HG03066 (cell line): Measurements from ENCODE around the gene GPR132.
"Not testable (repeated sequence)": the region's sequence is repeated elsewhere in the genome, so short reads cannot be mapped to it uniquely, and the experiment has no call there.

ENCODE experiments used
- ATAC-seq: cut with Tn5 transposase; IDR thresholded peaks from one replicate; pipeline ENCODE4 v1.9.1; 2021; ENCODE audit warnings: low read depth; ENCODE audit not compliant: unreplicated experiment

GPR132 gene

GRCh38 chr14:105076296-105076804 lies 11.1 kb upstream of the GPR132 start:
- ATAC-seq, result no peak

GRCh38 chr14:105075379-105076295 lies 10.4 kb upstream of the GPR132 start:
- ATAC-seq, result no peak

- ATAC-seq, result no peak
Measured at GRCh38 chr14:105074601-105075053, 9.4 kb upstream of the GPR132 start.

- no peak for ATAC-seq
Measured at GRCh38 chr14:105073720-105074600, 8.7 kb upstream of the GPR132 start.

- ATAC-seq, result no peak
Measured at GRCh38 chr14:105072892-105073719, 7.9 kb upstream of the GPR132 start.

- no peak for ATAC-seq
Measured at GRCh38 chr14:105072381-105072861, 7.2 kb upstream of the GPR132 start.

- ATAC-seq, result no peak
Measured at GRCh38 chr14:105071942-105072341, 6.7 kb upstream of the GPR132 start.

GRCh38 chr14:105071326-105071725 lies 6.1 kb upstream of the GPR132 start:
- no peak for ATAC-seq

GRCh38 chr14:105070760-105071137 lies 5.5 kb upstream of the GPR132 start:
- no peak for ATAC-seq

GRCh38 chr14:105069871-105070759 lies 4.9 kb upstream of the GPR132 start:
- peak; percentile 39 for ATAC-seq

GRCh38 chr14:105069522-105069870 lies 4.3 kb upstream of the GPR132 start:
- no peak for ATAC-seq

GRCh38 chr14:105068818-105069217 lies 3.6 kb upstream of the GPR132 start:
- ATAC-seq, result no peak

GRCh38 chr14:105067969-105068301 lies 2.7 kb upstream of the GPR132 start:
- ATAC-seq, result no peak

GRCh38 chr14:105067140-105067968 lies 2.1 kb upstream of the GPR132 start:
- no peak for ATAC-seq

GRCh38 chr14:105066240-105067071 lies 1.2 kb upstream of the GPR132 start:
- ATAC-seq, result no peak

- ATAC-seq, result no peak
Measured at GRCh38 chr14:105064721-105065143, 498 bp downstream of the GPR132 start.

GRCh38 chr14:105064001-105064400 lies 1.2 kb downstream of the GPR132 start:
- ATAC-seq, result no peak

GRCh38 chr14:105063506-105063905 lies 1.7 kb downstream of the GPR132 start:
- ATAC-seq, result not testable (repeated sequence)
